ENCODE results near the gene ZNF296.
"Not testable (repeated sequence)": the region's sequence is repeated elsewhere in the genome, so short reads cannot be mapped to it uniquely, and the experiment has no call there.

Gene ZNF296

DNA sequence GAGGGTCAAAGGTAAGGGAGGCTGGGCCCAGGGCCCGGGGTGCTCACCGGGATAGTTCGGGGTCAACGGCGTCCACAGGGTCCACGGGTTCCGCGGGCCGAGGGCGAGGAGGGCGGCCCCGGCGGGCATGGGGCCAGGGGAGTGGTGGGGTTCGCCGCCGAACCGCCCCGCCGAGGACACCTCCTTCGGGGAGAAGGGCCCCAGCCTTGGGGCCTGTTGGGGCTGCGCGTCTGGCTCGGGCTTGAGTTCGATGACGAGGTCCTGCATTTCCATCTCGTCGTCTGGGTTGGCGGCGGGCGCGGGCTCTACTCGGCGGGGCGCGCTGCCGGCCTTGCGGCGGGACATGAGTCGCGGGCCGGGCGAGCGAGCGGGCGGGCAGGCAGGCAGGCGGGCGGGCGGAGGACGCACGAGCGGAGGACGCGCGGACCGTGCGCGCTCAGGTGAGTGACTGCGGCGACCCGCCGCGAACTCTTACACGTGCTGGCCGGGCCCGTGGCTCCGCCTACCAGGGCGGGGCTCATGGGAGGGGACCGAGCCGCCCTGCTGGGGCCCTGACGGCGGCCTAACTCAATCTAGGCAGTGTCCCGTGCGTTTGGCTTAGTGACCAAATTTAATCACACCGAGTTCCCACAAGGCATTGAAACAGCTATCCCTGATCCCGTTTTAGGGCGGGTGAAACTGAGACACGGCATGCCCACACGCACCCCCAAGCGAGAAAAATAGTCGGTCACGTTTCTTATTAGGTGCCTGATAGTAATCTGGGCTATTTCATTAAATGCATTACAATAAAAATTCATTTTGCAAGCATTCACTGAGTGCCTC is at the start of gene ZNF296:
Gene ZNF296, minus strand, starts transcription at position 450 of the 822 bp plus-strand sequence. Its CDS starts 105 bp downstream, at position 345.
- Histone ChIP-seq H3K27ac (ENCODE audit: low read length) (peak within 1 kb of the TSS; percentile 23), H3K4me3 (ENCODE audit: low read depth in 1 of 2, low read length in 2 of 2) (peak within 1 kb of the TSS; percentile 68 to 69), H3K27me3 (ENCODE audit: low read depth, low read length) (no peaks in the 10 kb centered on the region), H3K9me3 (ENCODE audit: control insufficient read depth in 1 of 2, low read length in 2 of 2) (no peaks in the 10 kb centered on the region), H3K36me3 (ENCODE audit: control insufficient read depth in 1 of 2, insufficient read depth in 2 of 2, low read length in 2 of 2) (peaks cover 0 to 10% of the 10 kb centered on the region in 2 donors), H3K4me1 (ENCODE audit: control insufficient read depth in 1 of 2, insufficient read depth in 2 of 2, low read length in 2 of 2) (peaks cover 16 to 39% of the 10 kb centered on the region in 2 donors)

DNA sequence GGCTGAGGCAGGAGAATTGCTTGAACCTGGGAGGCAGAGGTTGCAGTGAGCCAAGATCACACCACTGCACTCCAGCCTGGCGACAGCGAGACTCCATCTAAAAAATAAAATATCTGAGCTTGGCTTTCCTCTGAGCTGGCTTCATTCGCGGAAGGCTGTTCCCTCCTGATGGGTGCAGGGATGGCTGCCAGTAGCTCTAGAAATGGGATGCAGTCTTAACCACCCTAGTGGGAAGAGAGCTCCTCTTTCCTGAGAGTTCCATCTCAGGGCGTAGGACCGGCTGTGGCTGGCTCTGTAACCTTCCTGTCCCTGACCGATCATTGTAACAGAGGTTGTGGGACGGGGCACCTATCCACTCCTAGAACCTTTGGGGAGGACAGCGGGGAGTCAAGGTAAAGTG is 49.1 kb upstream of the ZNF296 start:
- no peak overlapping the region for H3K4me3 ChIP-seq (ENCODE audit: low read depth in 1 of 2, low read length in 2 of 2)
- peaks cover 3% of the 10 kb centered on the region in 2 donors for H3K4me1 ChIP-seq (ENCODE audit: control insufficient read depth in 1 of 2, insufficient read depth in 2 of 2, low read length in 2 of 2)
- no peaks in the 10 kb centered on the region for H3K27me3 ChIP-seq (ENCODE audit: low read depth, low read length)

DNA sequence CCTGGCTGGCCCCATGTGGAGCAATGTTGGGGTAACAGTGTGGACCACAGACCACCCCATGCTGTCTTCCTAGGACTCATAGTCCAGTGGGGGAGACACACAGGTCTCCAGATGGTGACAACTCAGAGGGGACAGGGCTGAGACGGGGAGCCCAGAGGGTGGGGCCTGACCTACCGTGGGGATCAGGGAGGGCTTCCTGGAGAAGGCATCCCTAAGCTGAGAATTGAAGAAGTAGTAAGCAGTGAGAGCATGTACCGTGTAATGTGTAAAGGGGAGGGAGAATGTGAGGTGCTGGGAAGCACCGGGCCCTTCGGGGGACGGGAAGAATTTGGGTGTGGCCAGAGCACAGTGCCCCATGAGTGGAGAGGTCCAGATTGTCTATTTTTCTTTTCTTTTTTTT is 47.7 kb upstream of the ZNF296 start:
- Histone ChIP-seq H3K27ac (ENCODE audit: low read length) (no peak overlapping the region), H3K4me3 (ENCODE audit: low read depth in 1 of 2, low read length in 2 of 2) (no peak overlapping the region), H3K27me3 (ENCODE audit: low read depth, low read length) (no peaks in the 10 kb centered on the region), H3K36me3 (ENCODE audit: control insufficient read depth in 1 of 2, insufficient read depth in 2 of 2, low read length in 2 of 2) (peaks cover 0 to 6% of the 10 kb centered on the region in 2 donors), H3K4me1 (ENCODE audit: control insufficient read depth in 1 of 2, insufficient read depth in 2 of 2, low read length in 2 of 2) (peaks cover 3% of the 10 kb centered on the region in 2 donors), H3K9me3 (ENCODE audit: control insufficient read depth in 1 of 2, low read length in 2 of 2) (no peaks in the 10 kb centered on the region)

More for the DNA sequence above, 49.1 kb upstream of the ZNF296 start:
- peaks cover 0 to 6% of the 10 kb centered on the region in 2 donors for H3K36me3 ChIP-seq (ENCODE audit: control insufficient read depth in 1 of 2, insufficient read depth in 2 of 2, low read length in 2 of 2)
- no peaks in the 10 kb centered on the region for H3K9me3 ChIP-seq (ENCODE audit: control insufficient read depth in 1 of 2, low read length in 2 of 2)
- no peak overlapping the region for H3K27ac ChIP-seq (ENCODE audit: low read length)

DNA sequence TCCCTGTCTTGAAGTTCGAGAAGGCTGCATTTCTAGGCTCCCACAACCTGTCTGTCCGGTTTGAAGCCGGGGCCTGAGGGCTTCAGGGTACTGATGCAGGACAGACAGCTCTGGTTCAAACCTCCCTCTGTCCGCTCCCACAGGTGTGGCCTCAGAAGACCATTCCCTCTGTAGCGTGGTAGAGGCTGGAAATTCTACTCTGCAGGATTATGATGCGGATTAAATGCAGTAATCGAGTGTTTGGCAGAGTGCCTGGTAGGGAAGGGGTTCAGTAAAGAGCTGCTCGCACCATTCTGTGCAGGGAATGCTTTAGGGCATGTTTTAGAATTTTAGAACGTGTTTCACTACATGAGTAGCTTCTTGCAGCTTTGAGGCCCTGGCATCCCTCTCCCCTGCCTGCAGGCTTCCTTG is 47.2 kb upstream of the ZNF296 start:
- H3K27me3 ChIP-seq (ENCODE audit: low read depth, low read length), result no peaks in the 10 kb centered on the region
- H3K4me3 ChIP-seq (ENCODE audit: low read depth in 1 of 2, low read length in 2 of 2), result no peak overlapping the region
- no peaks in the 10 kb centered on the region for H3K9me3 ChIP-seq (ENCODE audit: control insufficient read depth in 1 of 2, low read length in 2 of 2)
- H3K27ac ChIP-seq (ENCODE audit: low read length), result no peak overlapping the region
- peaks cover 0 to 1% of the 10 kb centered on the region in 2 donors for H3K36me3 ChIP-seq (ENCODE audit: control insufficient read depth in 1 of 2, insufficient read depth in 2 of 2, low read length in 2 of 2)
- peaks cover 3 to 6% of the 10 kb centered on the region in 2 donors for H3K4me1 ChIP-seq (ENCODE audit: control insufficient read depth in 1 of 2, insufficient read depth in 2 of 2, low read length in 2 of 2)

DNA sequence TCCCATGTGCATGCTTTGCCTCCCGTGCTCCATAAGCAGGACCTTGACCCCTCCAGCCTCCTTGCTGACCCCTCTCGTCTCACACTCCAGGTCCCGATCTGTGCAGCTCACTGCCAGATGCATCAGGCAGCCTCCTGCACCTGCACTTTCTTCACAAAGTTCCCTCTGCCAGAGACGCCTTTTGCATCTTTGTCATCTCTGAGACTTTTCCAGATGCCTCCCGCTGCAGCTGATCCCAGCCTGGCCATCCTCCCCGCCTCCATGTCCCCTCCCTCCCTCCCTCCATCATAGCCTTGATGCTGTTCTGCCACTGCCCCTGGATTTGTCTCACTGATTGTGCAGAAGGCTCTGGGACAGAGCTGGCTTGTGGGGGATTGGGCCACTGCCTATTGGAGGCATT is 46.6 kb upstream of the ZNF296 start:
- Histone ChIP-seq H3K9me3 (ENCODE audit: control insufficient read depth in 1 of 2, low read length in 2 of 2) (no peaks in the 10 kb centered on the region), H3K4me1 (ENCODE audit: control insufficient read depth in 1 of 2, insufficient read depth in 2 of 2, low read length in 2 of 2) (peaks cover 3 to 12% of the 10 kb centered on the region in 2 donors), H3K27ac (ENCODE audit: low read length) (no peak overlapping the region), H3K27me3 (ENCODE audit: low read depth, low read length) (no peaks in the 10 kb centered on the region), H3K4me3 (ENCODE audit: low read depth in 1 of 2, low read length in 2 of 2) (no peak overlapping the region), H3K36me3 (ENCODE audit: control insufficient read depth in 1 of 2, insufficient read depth in 2 of 2, low read length in 2 of 2) (no peaks in the 10 kb centered on the region)

DNA sequence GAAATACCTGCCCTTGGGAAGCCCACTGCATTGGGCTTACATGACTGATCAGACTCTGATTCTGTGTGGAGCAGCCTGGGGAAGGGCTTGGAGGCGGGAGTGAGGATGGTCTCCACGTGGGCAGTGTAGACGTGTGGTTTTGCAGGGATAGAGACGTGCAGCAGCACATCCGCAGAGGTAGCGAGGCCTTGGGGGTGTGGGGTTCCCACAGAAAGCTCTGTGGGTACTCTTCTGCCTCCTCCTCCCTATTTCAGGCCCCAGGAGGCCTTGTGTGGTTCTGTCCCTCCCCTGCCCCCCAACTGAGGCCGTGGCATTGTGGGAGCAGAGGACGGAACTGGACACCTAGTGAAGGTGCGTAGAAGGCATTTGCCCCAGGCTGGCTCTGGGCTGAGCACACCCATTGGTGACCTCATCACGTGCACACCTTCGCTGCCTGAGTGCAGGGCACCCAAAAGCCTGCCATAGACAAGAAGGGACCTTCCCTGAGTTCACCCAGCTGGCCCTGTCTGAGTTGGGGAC is 45.6 kb upstream of the ZNF296 start:
- no peaks in the 10 kb centered on the region for H3K27me3 ChIP-seq (ENCODE audit: low read depth, low read length)
- no peak overlapping the region for H3K4me3 ChIP-seq (ENCODE audit: low read depth in 1 of 2, low read length in 2 of 2)
- H3K4me1 ChIP-seq (ENCODE audit: control insufficient read depth in 1 of 2, insufficient read depth in 2 of 2, low read length in 2 of 2), result peaks cover 3 to 21% of the 10 kb centered on the region in 2 donors
- no peak overlapping the region for H3K27ac ChIP-seq (ENCODE audit: low read length)
- H3K36me3 ChIP-seq (ENCODE audit: control insufficient read depth in 1 of 2, insufficient read depth in 2 of 2, low read length in 2 of 2), result no peaks in the 10 kb centered on the region
- no peaks in the 10 kb centered on the region for H3K9me3 ChIP-seq (ENCODE audit: control insufficient read depth in 1 of 2, low read length in 2 of 2)

DNA sequence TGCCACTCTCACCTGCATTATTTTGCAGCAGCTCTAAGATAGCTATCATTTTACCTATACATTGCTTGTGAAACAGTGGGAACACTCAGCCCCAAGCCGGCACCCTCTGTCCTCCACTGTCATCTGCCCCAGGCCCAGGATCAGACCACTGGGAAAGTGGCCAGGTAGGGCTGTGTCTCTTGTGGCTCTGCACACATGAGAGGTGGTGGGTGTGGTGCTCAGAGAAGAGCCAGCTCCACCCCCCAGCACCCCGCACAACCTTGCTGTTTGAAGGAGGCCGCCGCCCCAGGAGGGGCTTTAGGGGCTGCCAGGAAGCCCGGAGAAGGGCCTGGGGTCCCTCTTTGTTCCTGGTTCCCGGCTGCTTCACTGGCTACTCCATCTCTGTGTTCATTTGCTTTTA is 43.3 kb upstream of the ZNF296 start:
- H3K27ac ChIP-seq (ENCODE audit: low read length), result no peak overlapping the region
- no peaks in the 10 kb centered on the region for H3K9me3 ChIP-seq (ENCODE audit: control insufficient read depth in 1 of 2, low read length in 2 of 2)
- no peak overlapping the region for H3K4me3 ChIP-seq (ENCODE audit: low read depth in 1 of 2, low read length in 2 of 2)
- H3K36me3 ChIP-seq (ENCODE audit: control insufficient read depth in 1 of 2, insufficient read depth in 2 of 2, low read length in 2 of 2), result no peaks in the 10 kb centered on the region
- peaks cover 3 to 24% of the 10 kb centered on the region in 2 donors for H3K4me1 ChIP-seq (ENCODE audit: control insufficient read depth in 1 of 2, insufficient read depth in 2 of 2, low read length in 2 of 2)
- H3K27me3 ChIP-seq (ENCODE audit: low read depth, low read length), result no peaks in the 10 kb centered on the region

DNA sequence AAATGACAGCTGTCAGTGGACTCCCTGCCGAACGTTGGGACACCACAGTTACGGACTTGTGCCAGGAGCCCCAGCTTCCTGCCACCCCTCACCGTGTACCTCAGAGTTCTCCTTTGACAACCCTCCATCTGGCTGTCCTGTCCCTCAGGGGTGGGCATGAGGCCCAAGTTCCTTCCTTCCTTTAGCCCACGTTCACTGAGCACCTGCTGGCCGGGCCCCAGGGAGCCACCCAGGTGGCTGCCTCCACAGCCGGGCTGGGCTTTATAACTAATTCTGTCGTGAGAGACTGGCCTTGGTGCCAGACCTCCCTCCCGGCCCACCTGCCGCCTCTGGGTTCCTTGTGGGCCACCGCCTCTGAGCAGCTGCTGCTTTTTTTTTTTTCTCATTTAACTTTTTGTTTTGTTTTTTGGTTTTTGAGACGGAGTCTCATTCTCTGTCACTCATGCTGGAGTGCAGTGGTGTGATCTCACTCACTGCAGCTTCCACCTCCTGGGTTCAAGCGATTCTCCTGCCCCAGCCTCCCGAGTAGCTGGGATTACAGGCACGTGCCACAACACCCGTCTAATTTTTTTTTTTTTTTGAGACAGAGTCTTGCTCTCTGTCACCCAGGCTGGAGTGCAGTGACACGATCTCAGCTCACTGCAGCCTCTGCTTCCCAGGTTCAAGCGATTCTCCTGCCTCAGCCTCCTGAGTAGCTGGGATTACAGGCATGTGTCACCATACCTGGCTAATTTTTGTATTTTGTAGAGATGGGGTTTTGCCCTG is 42.5 kb upstream of the ZNF296 start:
- not testable (repeated sequence) for H3K4me3 ChIP-seq (ENCODE audit: low read depth in 1 of 2, low read length in 2 of 2); H3K27ac ChIP-seq (ENCODE audit: low read length); H3K9me3 ChIP-seq (ENCODE audit: control insufficient read depth in 1 of 2, low read length in 2 of 2); H3K27me3 ChIP-seq (ENCODE audit: low read depth, low read length); H3K36me3 ChIP-seq (ENCODE audit: control insufficient read depth in 1 of 2, insufficient read depth in 2 of 2, low read length in 2 of 2)
- H3K4me1 ChIP-seq (ENCODE audit: control insufficient read depth in 1 of 2, insufficient read depth in 2 of 2, low read length in 2 of 2), result peaks cover 3 to 24% of the 10 kb centered on the region in 2 donors

DNA sequence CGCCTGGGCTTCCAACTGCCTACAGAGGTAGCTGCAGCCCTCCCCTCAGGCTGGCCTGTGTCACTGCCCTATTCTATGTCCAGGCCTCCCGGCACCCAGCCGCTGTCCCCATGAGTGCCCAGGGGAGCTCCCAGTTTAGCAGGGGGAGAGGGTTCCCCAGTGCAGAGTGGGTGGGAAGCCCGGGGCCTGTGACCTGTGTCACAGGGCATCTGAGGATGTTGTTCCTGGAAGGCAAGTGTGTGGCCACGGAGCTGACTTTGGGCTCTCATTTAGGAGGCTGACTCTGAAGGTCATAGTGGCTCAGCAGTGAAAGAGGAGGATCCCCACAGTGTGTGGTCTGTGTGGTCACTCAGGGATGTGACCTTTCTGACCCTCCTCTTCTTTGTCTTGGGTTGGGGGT is 41.8 kb upstream of the ZNF296 start:
- Histone ChIP-seq H3K9me3 (ENCODE audit: control insufficient read depth in 1 of 2, low read length in 2 of 2) (no peaks in the 10 kb centered on the region), H3K27ac (ENCODE audit: low read length) (no peak overlapping the region), H3K36me3 (ENCODE audit: control insufficient read depth in 1 of 2, insufficient read depth in 2 of 2, low read length in 2 of 2) (no peaks in the 10 kb centered on the region), H3K27me3 (ENCODE audit: low read depth, low read length) (no peaks in the 10 kb centered on the region), H3K4me3 (ENCODE audit: low read depth in 1 of 2, low read length in 2 of 2) (no peak overlapping the region), H3K4me1 (ENCODE audit: control insufficient read depth in 1 of 2, insufficient read depth in 2 of 2, low read length in 2 of 2) (peaks cover 3 to 24% of the 10 kb centered on the region in 2 donors)

DNA sequence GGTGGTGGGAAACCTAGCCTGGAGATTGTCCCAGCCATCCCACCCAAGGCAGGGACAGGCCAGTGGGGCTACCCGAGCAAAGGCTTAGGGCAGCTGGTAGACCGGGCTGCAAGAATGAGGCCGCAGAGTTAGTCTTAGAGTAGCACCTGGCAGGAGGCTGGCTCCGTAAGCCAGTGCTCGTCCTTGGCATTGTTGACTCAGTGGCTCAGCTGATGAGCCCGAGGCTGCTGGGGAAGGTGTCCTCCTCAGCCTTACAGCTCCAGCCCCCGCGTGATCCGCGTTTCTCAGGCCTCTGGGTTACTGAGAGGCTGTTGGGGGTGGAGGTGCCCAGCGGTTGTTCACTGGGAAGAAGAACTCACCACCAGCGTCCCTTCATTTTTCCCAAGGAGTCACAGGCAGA is 41.4 kb upstream of the ZNF296 start:
- Histone ChIP-seq H3K36me3 (ENCODE audit: control insufficient read depth in 1 of 2, insufficient read depth in 2 of 2, low read length in 2 of 2) (no peaks in the 10 kb centered on the region), H3K4me1 (ENCODE audit: control insufficient read depth in 1 of 2, insufficient read depth in 2 of 2, low read length in 2 of 2) (peaks cover 3 to 24% of the 10 kb centered on the region in 2 donors)

DNA sequence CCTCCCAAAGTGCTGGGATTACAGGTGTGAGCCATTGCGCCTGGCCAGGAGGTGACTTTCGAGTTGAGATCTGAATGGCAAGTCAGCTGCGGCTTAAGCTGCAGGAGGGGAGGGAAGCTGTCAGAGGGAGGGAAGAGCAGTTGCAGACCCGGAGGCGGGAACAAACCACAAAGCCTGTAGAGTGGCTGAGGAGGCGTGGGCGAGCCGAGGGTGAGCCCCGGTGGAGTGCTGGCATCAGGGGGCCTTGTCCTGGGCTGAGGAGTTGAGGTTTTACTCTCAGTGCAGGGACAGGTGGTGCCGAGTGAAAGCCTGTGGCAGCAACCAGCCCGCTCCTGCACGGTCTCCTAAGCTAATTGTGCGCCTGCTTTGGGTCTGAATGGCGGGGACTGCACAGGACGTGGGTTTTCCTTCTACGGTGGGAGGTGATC is 40.9 kb upstream of the ZNF296 start:
- H3K27me3 ChIP-seq (ENCODE audit: low read depth, low read length), result no peaks in the 10 kb centered on the region
- no peak overlapping the region for H3K27ac ChIP-seq (ENCODE audit: low read length)
- no peaks in the 10 kb centered on the region for H3K36me3 ChIP-seq (ENCODE audit: control insufficient read depth in 1 of 2, insufficient read depth in 2 of 2, low read length in 2 of 2)
- no peak overlapping the region for H3K4me3 ChIP-seq (ENCODE audit: low read depth in 1 of 2, low read length in 2 of 2)
- no peaks in the 10 kb centered on the region for H3K9me3 ChIP-seq (ENCODE audit: control insufficient read depth in 1 of 2, low read length in 2 of 2)
- H3K4me1 ChIP-seq (ENCODE audit: control insufficient read depth in 1 of 2, insufficient read depth in 2 of 2, low read length in 2 of 2), result peaks cover 2 to 24% of the 10 kb centered on the region in 2 donors

More for the DNA sequence above, 41.4 kb upstream of the ZNF296 start:
- Histone ChIP-seq H3K9me3 (ENCODE audit: control insufficient read depth in 1 of 2, low read length in 2 of 2) (no peaks in the 10 kb centered on the region), H3K4me3 (ENCODE audit: low read depth in 1 of 2, low read length in 2 of 2) (no peak overlapping the region), H3K27ac (ENCODE audit: low read length) (no peak overlapping the region), H3K27me3 (ENCODE audit: low read depth, low read length) (no peaks in the 10 kb centered on the region)
